ENCODE data around the gene GMDS.

- TF ChIP-seq CBX8 (IDR thresholded peaks at IDR 0.05; ENCODE audit: borderline replicate concordance, low read depth, low read length) (no peak), POLR2AphosphoS5 (IDR thresholded peaks at IDR 0.05; ENCODE audit: low read depth, low read length) (no peak), POLR2A (IDR thresholded peaks at IDR 0.05; ENCODE audit: control extremely low read depth in 1 of 2, low read depth in 2 of 2, low read length in 2 of 2) (no peak), EZH2 (IDR thresholded peaks at IDR 0.05; ENCODE audit: low read depth, low read length, severe bottlenecking) (no peak), EP300 (IDR thresholded peaks at IDR 0.05; ENCODE audit: borderline replicate concordance in 1 of 2, low read depth in 2 of 2, low read length in 2 of 2) (no peak), MAFK (IDR thresholded peaks at IDR 0.05; ENCODE audit: low read depth, low read length) (no peak), EGR1 (IDR thresholded peaks at IDR 0.05; ENCODE audit: borderline replicate concordance, low read depth, low read length) (no peak), RFX5 (IDR thresholded peaks at IDR 0.05; ENCODE audit: borderline replicate concordance, low read depth, low read length) (no peak), CHD2 (IDR thresholded peaks at IDR 0.05; ENCODE audit: low read length) (no peak), E2F6 (IDR thresholded peaks at IDR 0.05) (no peak), CTCF (IDR thresholded peaks at IDR 0.05; ENCODE audit: control extremely low read depth in 1 of 3, insufficient read depth in 1 of 3, low read depth in 1 of 3, low read length in 3 of 3) (no peak), CBX5 (IDR thresholded peaks at IDR 0.05; ENCODE audit: low read depth, low read length) (no peak), CEBPB (IDR thresholded peaks at IDR 0.05; ENCODE audit: low read depth, low read length) (no peak)
Observed at GRCh38 chr6:1765160-1765903, 480.1 kb downstream of the GMDS start.
